Stromal cell of bone marrow (primary cell): ENCODE measurements around the gene PTPRCAP.
"Not testable (repeated sequence)": the region's sequence is repeated elsewhere in the genome, so short reads cannot be mapped to it uniquely, and the experiment has no call there.

ENCODE experiments used
- DNase-seq: peaks from one replicate; pipeline ENCODE4 v3.0.0-alpha.2; 2012; ENCODE audit warnings: low read depth

Gene PTPRCAP

DNA sequence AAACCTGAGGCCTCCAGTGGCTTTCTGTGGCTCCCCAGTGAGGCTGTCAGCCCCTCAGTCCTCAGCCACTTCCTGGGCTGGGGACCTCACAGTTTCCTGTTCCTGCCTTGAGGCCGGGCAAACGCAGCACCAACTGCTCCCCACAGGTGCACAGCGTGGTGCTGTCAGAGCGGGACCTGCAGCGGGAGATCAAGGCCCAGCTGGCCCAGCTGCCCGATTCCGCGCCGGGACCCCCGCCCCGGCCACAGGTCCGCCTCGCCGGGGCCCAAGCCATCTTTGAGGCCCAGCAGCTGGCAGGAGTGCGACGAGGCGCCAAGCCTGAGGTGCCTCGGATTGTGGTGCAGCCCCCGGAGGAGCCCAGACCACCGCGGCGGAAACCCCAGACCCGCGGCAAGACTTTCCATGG lies 28.2 kb downstream of the PTPRCAP start:
- no peak for DNase-seq

DNA sequence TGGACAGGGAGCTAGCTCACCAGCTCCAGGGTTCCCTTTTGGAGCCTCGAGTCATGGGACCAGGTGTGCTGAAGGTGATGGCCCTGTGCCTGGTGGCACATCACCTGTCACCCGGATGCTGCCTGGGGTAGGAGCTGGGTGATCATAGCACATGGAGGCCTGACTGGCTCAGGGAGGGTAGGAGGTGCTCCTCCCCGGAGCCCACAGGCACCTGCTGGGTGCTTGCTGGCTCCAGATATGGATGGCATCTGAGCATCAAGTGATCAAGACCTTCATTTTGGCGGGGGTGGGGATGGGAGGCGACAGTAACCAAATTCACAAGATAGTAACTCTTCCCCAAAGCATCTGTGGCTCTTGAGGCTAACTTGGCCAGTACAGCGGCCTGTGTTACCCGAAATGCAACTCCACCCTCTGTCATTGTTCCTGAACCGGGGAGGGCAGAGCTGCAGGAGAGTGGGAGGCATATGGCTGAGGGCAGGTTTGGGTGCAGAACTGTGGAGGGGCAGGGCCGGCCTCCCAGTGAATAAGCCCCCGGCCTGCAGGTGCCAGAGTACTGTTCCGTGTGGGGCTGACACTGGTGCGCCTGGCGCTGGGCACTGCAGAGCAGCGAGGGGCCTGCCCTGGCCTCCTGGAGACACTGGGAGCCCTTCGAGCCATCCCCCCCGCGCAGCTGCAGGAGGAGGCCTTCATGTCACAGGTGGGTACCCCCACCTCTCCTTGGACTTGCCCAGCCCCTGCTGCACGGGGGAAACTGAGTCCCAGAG lies 28.9 kb downstream of the PTPRCAP start:
- no peak for DNase-seq

DNA sequence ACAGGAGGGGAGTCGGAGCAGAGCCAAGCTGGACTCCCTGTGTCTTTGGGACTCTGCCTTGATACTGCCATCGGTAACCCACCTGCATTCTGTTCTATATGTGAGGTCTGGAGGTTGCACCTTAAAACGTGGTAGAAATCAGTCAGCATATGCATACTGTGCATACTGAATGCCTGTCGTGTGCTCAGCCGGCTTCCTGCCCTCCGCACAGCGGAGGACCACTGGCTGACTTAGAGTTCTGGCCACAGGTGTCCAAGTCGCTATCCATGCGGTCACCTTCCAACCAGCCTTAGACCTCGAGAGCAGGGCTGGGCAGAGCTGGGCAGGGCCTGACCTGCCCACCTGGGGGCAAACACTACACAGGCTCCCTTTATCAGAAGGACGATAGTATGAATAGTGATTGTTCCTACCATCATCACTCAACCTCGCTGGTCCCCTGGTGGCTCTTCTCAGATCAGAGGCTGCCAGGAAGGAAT lies 29.8 kb downstream of the PTPRCAP start:
- DNase-seq: no peak

DNA sequence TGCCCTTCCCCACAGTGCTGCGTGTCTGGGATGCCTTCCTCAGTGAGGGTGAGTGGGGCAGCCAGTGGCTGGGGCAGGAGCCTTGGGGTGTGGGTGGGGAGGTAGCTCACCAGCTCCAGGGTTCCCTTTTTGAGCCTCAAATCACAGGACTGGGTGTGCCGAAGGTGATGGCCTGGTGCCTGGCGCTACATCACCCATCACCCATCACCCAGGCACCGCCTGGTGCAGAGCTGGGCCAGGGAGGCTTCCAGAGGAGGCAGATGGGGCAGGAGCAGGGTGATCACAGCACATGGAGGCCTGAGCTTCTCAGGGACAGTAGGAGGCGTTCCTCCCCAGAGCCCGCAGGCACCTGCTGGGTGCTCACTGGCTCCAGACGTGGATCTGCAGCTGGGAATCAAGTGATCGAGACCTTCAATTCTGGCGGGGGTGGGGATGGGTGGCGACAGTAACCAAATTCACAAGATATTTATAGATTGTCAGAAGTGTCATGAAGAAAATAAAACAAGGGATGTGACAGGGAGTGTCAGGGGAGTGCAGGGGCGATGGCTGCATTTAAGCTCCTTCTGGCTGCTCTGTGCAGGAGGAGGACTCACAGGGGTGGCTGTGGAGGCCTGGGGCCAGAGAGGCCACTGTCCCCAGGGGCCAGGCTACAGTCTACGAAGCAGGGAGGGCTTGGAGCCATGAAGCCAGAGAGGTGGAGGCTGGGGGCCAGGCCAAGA lies 30.4 kb downstream of the PTPRCAP start:
- no peak for DNase-seq

DNA sequence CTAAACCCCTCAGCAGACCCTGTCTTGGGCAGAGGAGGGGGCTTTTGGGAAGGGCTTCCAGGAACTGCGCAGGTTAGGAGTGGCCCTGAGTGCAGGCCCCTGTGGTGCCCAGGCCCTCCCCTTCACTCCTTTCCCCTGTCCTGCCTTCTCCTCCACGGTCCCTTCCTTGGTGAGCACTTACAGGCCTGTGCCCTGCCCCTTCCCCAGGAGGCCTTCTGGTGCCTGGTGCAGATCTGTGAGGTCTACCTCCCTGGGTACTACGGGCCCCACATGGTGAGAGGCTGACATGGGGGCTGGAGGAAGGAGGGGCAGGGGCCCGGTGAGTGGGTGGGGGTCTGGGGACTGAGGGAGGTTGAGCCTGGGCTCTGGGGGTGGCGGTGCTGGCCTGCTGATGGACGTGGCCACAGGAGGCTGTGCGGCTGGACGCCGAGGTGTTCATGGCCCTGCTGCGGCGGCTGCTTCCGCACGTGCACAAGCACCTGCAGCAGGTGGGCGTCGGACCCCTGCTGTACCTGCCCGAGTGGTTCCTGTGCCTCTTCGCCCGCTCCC lies 31.0 kb downstream of the PTPRCAP start:
- DNase-seq: no peak

DNA sequence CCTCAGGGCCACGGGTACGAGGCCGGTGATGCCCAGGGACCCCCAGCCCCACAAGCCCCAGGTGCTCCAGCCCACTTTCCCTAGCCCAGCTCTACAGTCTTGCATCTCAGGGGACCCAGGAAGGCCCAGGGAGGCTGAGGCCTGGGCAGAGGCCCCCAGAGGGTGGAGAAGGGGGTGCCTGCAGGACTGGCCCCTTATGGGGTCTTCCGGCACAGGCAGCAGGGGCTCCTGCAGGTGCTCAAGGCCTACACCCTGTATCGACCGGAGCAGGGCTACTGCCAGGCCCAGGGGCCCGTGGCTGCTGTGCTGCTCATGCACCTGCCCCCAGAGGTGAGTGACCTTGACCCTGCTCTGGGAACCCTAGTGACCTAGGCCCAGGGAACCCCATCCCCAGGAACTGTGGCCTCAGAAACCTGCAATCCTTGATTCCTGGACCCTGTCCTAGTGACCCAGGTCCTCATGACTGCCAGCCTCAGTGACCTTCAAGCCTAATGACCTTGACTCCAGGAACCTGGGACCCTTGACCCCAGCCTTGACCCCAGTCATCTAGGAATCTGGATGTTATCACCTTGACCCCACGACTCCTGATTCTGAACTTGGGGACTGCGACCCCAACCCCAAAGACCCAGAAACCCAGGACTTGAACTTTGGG lies 31.7 kb downstream of the PTPRCAP start:
- no peak for DNase-seq

DNA sequence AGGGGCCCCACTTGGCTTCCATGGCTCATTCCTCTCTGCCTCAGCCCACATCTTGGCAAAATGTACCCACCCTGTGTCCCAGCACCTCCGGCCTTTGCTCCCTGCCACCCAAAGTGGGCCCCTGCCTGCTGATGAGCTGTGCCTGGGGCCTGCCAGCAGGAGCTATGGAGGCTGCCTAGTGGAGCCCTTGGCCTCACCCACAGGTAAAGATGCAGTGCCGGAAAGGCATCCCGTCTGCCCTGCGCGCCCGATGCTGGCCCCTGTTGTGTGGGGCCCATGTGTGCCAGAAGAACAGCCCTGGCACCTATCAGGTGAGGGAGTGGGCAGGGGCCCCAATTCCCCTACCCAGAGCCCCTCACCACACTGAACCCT lies 32.3 kb downstream of the PTPRCAP start:
- DNase-seq: no peak

DNA sequence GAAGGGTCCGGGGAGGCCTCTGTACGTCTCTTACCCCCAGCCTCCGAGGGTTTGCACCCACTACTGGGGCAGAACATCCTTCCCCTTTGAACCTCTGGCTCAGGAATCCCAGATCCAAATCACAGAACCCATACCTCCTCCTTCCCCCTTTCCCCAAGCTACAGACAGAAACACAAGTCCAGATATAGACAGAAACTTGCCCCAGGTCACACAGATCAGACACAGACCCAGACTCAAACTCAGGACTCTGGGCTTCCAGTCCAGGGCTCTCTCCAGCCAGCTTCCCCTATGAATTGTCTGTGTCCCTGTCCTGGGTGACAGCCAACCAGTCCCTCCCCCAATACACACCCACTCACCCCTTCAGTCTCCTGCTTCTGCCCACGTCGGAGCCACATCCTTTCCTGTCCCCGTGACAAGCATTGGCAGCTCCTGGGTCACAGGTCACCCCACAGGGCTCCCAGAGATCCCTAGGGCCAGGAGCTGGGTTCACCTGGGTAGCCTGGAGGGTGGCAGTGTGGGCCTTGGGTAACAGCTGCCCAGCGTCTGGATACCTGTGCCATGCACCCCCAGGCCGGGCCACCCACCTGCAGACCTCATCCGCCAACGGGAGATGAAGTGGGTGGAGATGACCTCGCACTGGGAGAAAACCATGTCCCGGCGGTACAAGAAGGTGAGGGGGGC lies 32.8 kb downstream of the PTPRCAP start:
- DNase-seq: no peak

DNA sequence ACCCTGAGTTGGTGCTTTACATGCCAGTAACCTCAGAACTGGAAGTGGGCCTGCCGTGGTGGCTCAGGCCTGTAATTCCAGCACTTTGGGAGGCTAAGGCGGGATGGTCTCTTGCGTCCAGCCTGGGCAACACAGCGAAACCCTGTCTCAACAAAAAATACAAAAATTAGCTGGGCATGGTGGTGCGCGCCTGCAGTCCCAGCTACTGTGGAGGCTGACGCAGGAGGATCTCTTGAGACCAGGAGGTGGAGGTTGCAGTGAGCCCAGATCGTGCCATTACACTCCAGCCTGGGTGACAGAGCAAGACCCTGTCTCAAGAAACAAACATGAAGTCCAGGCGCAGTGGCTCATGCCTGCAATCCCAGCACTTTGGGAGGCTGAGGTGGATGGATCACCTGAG lies 34.4 kb downstream of the PTPRCAP start:
- DNase-seq: not testable (repeated sequence)

DNA sequence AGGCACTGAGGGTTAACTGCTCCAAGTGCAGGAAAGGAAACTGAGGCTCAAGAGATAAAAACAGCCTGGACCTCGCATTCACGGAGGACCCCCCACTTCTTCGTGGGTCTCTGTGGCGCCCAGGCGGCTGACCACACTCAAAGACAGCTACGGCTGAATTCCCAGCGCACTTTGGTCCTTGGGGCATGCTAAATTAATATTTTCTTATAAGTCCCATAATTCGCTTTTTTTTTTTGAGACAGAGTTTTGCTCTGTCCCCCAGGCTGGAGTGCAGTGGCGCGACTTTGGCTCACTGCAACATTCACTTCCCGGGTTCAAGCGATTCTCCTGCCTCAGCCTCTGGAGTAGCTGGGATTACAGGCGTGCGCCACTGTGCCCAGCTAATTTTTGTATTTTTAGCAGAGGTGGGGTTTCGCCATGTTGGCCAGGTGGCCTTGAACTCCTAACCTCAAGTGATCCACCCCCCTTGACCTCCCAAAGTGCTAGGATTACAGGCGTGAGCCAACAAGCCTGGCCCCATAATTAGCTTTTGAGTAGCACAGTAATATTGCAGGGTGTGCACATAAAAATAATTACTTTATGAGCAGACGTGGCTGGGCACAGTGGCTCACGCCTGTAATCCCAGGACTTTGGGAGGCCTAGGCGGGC lies 35.2 kb downstream of the PTPRCAP start:
- not testable (repeated sequence) for DNase-seq

DNA sequence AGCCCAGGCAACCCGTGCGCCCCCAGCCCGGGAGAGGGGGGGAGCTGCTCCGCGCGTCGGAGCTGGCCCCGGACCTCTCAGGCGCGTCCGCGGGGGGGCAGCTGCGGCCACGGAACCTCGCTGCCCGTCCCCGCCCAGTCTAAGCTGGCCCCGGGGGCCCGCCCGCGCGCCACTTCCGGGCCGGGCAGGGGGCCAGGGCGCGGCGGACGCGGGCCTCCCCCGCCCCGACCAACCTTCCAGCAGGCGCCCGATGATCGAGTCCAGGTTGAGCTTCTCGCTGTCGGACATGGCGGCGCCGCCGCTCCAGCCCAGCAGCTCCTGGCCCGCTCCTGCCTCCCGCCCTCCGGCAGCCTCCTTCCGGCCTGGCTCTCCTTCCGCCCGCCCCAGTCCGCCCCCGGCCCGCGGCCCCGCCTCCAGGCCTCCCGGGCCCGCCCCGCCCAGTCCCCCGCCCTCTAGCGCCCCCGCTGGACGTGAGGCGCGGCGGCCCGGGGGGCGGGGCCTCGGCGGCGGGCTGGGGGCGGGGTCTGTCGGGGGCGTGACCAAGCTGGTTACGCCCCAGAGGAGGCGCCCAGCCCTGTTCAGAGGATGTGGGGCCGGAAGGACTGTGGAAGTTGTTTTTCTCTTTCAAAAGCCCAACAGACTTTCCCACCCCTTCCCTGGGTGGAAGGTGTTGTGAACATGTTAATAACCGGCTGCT lies 35.8 kb downstream of the PTPRCAP start, which contains the start of gene PPP1CA:
Gene PPP1CA (minus strand): TSS at position 364 of the 697 bp plus-strand sequence. CDS start 76 bp downstream, at position 288.
- peak; percentile 72 for DNase-seq

DNA sequence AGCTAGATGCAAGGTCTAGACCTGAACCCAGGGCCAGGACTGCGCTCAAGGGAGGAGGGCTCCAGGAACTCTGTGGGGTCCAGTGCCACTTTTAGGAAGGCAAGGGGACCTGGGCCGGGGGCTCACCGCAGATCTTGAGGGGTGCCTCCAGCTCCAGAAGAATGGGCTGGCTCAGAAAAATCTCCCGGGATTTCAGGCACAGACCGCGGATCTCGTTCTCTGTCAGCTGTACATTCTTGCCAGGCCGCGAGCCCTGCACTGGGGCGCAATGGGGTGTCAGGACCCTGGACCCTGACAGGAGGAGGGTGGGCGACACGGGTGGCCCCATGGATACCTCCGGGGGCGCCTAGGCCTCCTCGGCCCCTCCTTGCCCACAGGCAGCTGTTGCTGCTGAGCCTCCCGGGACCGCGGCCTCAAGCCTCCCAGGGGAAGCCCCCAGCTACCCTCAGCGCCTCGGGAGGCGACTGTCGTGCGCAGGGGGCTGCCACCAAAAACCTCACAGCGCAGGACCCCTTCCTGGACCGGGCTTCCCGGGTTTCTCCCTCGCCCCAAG lies 36.5 kb downstream of the PTPRCAP start:
- no peak for DNase-seq

DNA sequence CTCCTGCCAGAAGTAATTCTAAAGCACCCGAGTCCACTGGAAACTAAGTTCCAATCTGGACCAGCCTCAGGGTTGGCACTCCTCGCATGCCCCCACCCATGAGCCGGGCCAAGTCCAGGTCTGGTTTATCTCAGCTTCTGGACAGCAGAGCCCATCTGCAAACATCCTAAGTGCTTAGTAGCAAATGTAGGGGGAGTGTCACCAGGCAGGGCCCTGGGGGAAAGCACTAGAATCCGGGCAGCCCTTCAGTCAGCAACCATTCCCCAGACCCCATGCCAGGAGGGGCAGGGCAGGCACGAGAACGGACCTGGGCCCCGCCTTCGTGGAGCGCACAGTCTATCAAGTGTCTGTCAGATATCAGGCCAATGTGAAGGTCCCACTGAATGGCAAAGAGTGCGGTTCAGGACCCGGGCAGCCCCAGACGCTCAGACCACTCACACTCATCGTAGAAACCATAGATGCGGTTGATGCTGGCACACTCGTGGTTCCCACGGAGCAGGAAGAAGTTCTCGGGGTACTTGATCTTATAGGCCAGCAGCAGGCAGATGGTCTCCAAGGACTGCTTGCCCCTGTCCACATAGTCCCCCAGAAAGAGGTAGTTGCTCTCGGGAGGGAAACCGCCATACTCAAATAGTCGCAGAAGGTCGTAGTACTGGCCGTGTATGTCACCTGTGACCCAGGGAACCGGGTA lies 37.1 kb downstream of the PTPRCAP start:
- DNase-seq: no peak

DNA sequence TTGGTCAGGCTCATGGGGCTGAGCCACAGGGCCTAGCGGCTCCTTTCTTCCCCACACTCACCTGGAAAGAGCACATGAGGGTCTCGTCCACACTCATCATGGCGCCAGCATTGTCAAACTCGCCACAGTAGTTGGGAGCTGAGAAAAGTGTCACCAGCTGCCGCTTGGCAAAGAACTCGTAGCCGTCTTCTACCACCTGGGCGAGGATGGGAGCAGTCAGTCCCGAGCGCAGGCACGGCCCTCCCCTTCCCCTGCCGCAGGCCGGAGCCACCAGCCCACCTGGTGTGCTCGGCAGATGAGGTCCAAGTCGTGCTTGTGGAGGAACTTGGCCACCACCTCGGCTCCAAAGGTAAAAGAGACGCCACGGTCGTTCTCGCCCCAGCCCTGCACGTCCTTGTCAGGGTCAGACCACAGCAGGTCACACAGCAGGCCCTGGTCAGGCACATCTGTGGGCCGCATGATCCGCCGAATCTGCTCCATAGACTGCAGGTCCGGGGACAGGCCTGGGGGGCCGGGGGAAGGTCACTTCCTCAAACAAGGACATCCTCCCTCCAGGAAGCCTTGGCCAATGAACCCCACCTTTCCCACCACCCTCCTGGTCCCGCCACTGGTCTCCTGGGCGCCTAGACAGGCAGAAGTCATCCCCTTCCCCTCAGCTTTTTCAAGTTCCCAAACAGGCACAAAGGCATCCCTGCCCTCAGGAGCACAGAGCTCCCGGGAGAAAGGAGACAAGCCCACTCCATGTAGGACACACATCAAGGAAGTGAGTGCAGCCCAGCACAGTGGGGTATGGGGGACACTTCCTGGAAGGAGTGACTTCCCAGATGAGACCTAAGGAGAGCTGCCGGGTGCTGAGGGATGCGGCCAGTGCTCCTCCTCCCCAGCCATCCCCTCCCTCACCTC lies 38.6 kb downstream of the PTPRCAP start:
- no peak for DNase-seq

DNA sequence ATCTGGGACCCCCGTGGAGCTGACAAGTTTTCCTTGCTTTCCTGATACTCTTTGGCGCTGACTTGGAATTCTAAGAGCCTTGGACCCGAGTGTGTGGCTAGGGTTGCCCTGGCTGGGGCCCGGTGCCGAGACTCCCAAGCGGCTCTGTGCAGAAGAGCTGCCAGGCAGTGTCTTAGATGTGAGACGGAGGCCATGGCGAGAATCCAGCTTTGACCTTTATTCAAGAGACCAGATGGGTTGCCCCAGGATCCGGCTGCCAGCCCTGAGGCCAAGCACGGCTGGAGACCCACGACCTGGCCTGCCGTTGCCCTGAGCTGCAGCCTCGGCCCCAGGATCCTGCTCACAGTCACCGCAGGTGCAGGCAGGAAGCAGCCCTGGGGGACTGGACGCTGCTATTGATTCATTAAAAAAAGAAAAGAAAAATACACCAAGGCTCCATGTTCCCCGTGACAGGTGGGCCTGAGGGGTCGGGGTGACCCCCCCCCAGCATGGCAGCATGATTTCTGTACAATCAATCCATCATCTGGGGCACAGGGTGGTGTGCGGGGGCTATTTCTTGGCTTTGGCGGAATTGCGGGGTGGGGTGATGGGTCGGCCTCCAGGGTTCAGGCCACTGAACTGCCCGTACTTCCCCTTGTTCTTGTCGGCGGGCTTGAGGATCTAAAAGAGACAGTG lies 39.4 kb downstream of the PTPRCAP start:
- no peak for DNase-seq

DNA sequence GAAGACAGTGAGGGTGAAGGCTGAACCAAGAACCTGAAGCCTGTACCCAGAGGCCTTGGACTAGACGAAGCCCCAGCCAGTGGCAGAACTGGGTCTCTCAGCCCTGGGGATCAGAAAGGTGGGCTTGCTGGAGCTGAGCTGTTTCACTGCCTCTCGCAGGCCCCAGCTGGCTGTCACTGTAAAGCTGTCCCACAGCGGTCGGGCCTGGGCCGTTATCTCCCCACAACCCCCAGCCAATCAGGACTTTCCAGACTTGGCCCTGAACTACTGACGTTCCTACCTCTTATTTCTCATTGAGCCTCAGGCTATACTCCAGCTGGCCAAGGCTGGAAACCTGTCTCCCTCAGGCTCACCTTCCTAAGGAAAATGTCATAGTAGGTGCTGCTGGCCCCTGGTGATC lies 39.9 kb downstream of the PTPRCAP start:
- no peak for DNase-seq

DNA sequence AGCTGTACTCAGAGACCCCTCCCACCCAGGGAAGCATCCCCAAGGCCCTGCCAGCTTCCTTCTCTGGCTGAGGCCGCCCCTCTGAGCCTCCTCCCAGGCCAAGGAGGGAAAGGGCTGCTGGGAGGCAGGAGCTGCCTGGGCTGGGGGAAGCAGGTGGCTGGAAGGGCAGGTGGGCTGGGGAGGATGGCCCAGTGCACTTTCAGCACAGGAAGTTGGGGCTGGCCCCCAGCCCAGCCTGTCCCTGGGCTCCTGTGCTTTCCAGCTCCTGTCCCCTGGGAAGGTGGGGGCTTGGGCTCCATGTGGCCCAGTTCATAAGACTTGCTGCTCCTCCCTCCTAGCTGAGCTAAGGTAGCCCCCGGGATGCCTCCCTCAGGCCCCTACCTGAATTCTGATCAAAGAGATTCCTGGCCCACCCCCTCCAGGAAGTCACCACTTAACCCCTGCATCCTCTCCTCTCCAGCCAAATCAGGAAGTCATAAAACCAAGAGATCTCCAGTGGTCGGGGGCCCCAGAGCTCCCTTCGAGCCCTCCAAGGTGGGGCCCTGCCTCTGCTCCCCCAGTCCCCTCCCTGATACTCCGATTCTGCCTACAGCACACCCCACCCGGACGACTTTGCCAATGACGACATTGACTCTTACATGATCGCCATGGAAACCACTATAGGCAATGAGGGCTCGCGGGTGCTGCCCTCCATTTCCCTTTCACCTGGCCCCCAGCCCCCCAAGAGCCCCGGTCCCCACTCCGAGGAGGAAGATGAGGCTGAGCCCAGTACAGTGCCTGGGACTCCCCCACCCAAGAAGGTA lies 40.7 kb downstream of the PTPRCAP start:
- no peak for DNase-seq

DNA sequence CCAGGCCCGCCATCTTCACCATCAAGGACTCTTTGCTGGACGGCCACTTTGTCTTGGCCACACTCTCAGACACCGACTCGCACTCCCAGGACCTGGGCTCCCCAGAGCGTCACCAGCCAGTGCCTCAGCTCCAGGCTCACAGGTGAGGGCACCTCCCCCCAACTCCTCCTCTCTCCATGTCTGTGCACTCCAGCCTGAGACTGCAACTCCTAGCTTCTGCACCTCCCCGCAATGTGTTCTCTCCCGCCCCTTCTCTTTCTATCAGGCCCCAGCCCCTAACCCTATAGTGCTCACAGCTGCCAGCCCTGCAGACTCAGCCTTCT lies 41.3 kb downstream of the PTPRCAP start:
- DNase-seq: no peak
